Stomach smooth muscle (tissue), 2 donors: ENCODE measurements around the gene ARFGEF2.
A peak's percentile ranks its signal among the peaks of the same experiment; 100 is the strongest.
"Not testable (repeated sequence)": the region's sequence is repeated elsewhere in the genome, so short reads cannot be mapped to it uniquely, and the experiment has no call there.

ENCODE experiments used
- H3K27ac ChIP-seq: one replicate; pipeline ENCODE4 v1.7.0; 2013; ENCODE audit warnings: mild to moderate bottlenecking, low read length, inconsistent platforms
- H3K27me3 ChIP-seq, 2 donors: one replicate each; pipeline ENCODE4 v1.7.0; 2013; ENCODE audit warnings: low read length in 2 of 2; ENCODE audit not compliant: insufficient read depth in 2 of 2, control insufficient read depth in 1 of 2
- H3K36me3 ChIP-seq, 2 donors: one replicate each; pipeline ENCODE4 v1.7.0; 2013; ENCODE audit warnings: low read length in 2 of 2; ENCODE audit not compliant: control insufficient read depth in 2 of 2, insufficient read depth in 2 of 2
- H3K4me1 ChIP-seq: one replicate; pipeline ENCODE4 v1.7.0; 2013; ENCODE audit warnings: low read length; ENCODE audit not compliant: control insufficient read depth, insufficient read depth
- H3K4me3 ChIP-seq, 2 donors: one replicate each; pipeline ENCODE4 v1.7.0; 2013; ENCODE audit warnings: low read length in 2 of 2
- H3K9ac ChIP-seq, 2 donors: one replicate each; pipeline ENCODE4 v1.7.0; 2013; ENCODE audit warnings: low read length in 2 of 2, mild to moderate bottlenecking in 1 of 2
- H3K9me3 ChIP-seq, 2 donors: one replicate each; pipeline ENCODE4 v1.7.0; 2013; ENCODE audit warnings: low read length in 2 of 2; ENCODE audit not compliant: control insufficient read depth in 2 of 2
- donor health status: healthy.
- donor health status: Pancreatic carcinoma.

Gene ARFGEF2

GRCh38 chr20:48930035-48930434 is 8.5 kb downstream of the ARFGEF2 start:
- Histone ChIP-seq H3K36me3 (no peaks in the 10 kb centered on the region), H3K9me3 (no peaks in the 10 kb centered on the region), H3K4me3 (no peak overlapping the region), H3K27ac (peak overlapping the region; percentile 55), H3K27me3 (no peaks in the 10 kb centered on the region), H3K9ac (no peak overlapping the region), H3K4me1 (peaks cover 27% of the 10 kb centered on the region)

DNA sequence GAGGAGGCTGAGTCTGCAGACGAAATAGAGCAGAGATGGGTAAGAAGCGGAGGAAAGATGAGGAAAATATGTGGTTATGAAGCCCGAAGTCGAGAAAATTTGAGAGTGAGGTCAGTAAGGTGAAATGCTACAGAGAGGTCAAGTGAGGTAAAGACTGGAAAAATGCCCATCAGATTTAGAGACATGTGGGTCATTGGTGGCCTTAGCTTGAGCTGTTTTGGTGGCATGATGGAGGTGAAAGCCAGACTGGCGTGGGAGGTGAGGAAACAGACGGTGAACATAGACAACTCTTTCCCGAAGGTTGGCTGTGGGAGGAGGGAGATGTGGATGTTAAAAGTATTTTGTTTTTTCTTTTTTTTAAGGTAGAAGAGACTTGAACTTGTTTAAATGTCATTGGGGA is 9.4 kb downstream of the ARFGEF2 start:
- no peaks in the 10 kb centered on the region for H3K9me3 ChIP-seq
- no peaks in the 10 kb centered on the region for H3K27me3 ChIP-seq
- no peak overlapping the region for H3K27ac ChIP-seq
- H3K36me3 ChIP-seq = no peaks in the 10 kb centered on the region
- H3K4me1 ChIP-seq = peaks cover 27% of the 10 kb centered on the region
- no peak overlapping the region for H3K9ac ChIP-seq
- H3K4me3 ChIP-seq = no peak overlapping the region

DNA sequence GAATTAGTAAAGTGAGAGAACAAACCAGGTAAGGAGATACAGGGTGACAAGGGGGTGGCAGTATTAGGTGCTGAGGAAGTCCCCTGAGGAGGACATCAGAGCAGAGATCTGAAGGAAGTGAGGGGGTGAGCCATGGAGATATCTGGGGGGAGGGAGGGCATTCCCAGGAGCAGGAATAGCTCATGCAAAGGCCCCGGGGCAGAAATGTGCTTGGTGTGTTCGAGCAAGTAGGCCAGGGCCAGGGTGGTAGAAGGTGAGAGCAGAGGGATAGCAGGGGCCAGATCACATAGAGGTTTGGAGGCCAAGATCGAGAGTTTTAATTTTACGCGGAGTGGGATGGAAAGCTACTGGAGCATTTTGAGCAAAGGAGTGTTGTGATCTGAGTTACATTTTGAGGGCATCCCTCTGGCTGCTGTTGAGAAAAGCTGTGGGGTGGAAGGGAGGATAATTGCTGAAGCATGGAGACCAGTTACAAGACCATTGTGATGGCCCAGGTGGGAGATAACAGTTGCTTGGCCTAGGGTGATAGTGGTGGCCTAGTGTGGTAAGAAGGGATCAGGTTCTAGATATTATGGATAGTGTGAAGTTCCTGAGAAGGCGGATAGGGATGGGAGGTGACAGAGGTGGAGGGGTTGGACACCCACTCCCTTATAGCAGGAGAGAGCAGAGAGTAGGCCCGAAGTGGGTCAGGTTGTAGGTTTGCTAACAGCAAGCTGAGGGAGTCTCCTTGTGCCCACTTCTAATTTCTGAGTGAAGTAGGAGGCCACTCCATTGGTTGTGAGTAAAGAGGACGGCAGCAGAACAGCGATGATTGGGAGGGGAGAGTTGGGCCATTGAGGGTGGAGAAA is 10.2 kb downstream of the ARFGEF2 start:
- Histone ChIP-seq H3K27me3 (no peaks in the 10 kb centered on the region), H3K4me3 (no peak overlapping the region), H3K4me1 (peaks cover 25% of the 10 kb centered on the region), H3K36me3 (no peaks in the 10 kb centered on the region), H3K27ac (no peak overlapping the region), H3K9ac (no peak overlapping the region), H3K9me3 (no peaks in the 10 kb centered on the region)

DNA sequence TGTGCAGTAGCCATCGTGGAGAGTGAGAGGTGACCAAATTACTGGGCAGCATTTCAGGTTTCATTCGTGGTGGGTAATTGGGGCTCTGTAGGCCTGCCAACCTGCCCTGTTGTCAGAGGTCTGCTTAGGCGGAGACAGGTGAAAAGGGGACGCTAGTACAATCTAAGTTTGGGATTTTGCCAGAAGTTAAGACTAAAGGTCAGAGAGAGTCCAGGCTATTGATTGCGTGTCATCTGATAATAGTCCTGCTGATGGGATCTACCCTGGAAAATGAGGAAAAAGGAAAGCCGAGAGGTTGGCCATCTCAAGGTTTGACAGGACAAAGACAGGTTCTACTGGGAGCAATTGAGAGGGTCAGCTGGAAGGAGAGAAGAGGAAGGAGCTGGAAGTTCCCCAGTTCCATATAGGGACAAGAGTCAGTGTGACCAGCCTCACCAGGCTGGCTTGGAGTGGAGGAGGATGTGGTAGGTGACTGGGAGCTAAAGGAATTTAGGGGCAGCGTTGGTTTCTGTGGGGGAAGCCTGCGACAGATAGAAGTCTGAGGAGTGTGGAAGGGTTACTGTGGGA is 10.9 kb downstream of the ARFGEF2 start:
- H3K4me3 ChIP-seq = no peak overlapping the region
- no peaks in the 10 kb centered on the region for H3K27me3 ChIP-seq
- H3K36me3 ChIP-seq = no peaks in the 10 kb centered on the region
- H3K9me3 ChIP-seq = no peaks in the 10 kb centered on the region
- no peak overlapping the region for H3K9ac ChIP-seq
- H3K4me1 ChIP-seq = peaks cover 23% of the 10 kb centered on the region
- no peak overlapping the region for H3K27ac ChIP-seq

- H3K4me1 ChIP-seq = peaks cover 23% of the 10 kb centered on the region
- H3K27me3 ChIP-seq = no peaks in the 10 kb centered on the region
- no peak overlapping the region for H3K27ac ChIP-seq
- no peak overlapping the region for H3K9ac ChIP-seq
- H3K36me3 ChIP-seq = no peaks in the 10 kb centered on the region
- no peaks in the 10 kb centered on the region for H3K9me3 ChIP-seq
- no peak overlapping the region for H3K4me3 ChIP-seq
These were observed 11.7 kb downstream of the ARFGEF2 start for GRCh38 chr20:48933017-48933766.

DNA sequence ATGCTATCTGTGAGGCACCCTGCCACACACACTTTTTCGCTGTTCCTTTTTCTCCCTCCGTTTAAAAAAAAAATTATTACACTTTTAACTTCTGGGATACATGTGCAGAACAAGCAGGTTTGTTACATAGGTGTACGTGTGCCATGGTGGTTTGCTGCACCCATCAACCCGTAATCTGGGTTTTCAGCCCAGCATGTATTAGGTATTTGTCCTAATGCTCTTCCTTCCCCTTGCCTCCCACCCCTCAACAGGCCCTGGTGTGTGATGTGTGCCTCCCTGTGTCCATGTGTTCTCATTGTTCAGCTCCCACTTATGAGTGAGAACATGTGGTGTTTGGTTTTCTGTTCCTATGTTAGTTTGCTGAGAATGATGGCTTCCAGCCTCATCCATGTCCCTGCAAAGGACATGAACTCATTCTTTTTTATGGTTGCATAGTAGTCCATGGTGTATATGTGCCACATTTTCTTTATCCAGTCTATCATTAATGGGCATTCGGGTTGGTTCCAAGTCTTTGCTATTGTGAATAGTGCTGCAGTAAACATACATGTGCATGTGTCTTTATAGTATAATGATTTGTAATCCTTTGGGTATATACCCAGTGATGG is 12.9 kb downstream of the ARFGEF2 start:
- H3K4me1 ChIP-seq = peaks cover 15% of the 10 kb centered on the region
- H3K27ac ChIP-seq, H3K27me3 ChIP-seq: not testable (repeated sequence)

GRCh38 chr20:48934966-48935365 is 13.5 kb downstream of the ARFGEF2 start:
- H3K9me3 ChIP-seq, H3K4me1 ChIP-seq, H3K4me3 ChIP-seq, H3K27ac ChIP-seq, H3K27me3 ChIP-seq, H3K36me3 ChIP-seq, H3K9ac ChIP-seq: not testable (repeated sequence)

More for the DNA sequence above, 12.9 kb downstream of the ARFGEF2 start:
- not testable (repeated sequence) for H3K4me3 ChIP-seq, H3K36me3 ChIP-seq, H3K9ac ChIP-seq, H3K9me3 ChIP-seq

DNA sequence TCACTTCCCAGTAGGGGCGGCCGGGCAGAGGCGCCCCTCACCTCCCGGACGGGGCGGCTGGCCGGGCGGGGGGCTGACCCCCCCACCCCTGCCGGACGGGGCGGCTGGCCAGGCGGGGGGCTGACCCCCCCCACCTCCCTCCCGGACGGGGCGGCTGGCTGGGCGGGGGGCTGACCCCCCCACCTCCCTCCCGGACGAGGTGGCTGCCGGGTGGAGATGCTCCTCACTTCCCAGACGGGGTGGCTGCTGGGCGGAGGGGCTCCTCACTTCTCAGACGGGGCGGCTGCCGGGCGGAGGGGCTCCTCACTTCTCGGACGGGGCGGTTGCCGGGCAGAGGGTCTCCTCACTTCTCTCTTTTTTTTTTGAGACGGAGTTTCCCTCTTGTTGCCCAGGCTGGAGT is 14.7 kb downstream of the ARFGEF2 start:
- not testable (repeated sequence) for H3K27ac ChIP-seq, H3K4me1 ChIP-seq, H3K36me3 ChIP-seq

GRCh38 chr20:48937674-48938073 is 16.2 kb downstream of the ARFGEF2 start:
- no peak overlapping the region for H3K9ac ChIP-seq
- no peak overlapping the region for H3K27ac ChIP-seq

More for the DNA sequence above, 14.7 kb downstream of the ARFGEF2 start:
- H3K9ac ChIP-seq, H3K4me3 ChIP-seq, H3K27me3 ChIP-seq, H3K9me3 ChIP-seq: not testable (repeated sequence)

DNA sequence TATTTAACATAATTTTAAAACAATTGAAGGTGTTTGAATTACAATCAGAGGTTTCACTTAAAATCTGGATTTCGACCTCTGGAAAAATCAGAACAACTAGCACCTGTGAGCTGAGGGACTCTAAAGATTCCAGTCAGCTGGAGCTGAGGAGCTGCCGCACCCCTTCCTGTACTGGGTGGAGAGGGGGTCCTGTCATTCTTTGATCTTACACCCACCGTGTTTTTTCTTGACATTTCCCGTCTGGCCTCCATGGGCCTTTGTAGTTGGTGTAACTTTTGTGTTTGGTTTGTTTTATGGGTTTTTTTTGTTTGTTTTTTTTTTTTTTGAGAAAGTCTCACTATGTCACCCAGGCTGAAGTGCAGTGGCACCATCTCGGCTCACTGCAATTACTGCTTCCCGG is 17.2 kb downstream of the ARFGEF2 start:
- Histone ChIP-seq H3K27me3 (no peaks in the 10 kb centered on the region), H3K4me1 (no peaks in the 10 kb centered on the region), H3K9me3 (no peaks in the 10 kb centered on the region), H3K4me3 (no peak overlapping the region), H3K9ac (no peak overlapping the region), H3K36me3 (peaks cover 15 to 19% of the 10 kb centered on the region in 2 donors), H3K27ac (no peak overlapping the region)

More at GRCh38 chr20:48937674-48938073, 16.2 kb downstream of the ARFGEF2 start:
- Histone ChIP-seq H3K9me3 (no peaks in the 10 kb centered on the region), H3K4me3 (no peak overlapping the region), H3K4me1 (no peaks in the 10 kb centered on the region), H3K36me3 (peaks cover 8 to 11% of the 10 kb centered on the region in 2 donors), H3K27me3 (no peaks in the 10 kb centered on the region)
